RWPE2 (cell line): ENCODE data around the gene EOLA2.
"Not testable (repeated sequence)": the region's sequence is repeated elsewhere in the genome, so short reads cannot be mapped to it uniquely, and the experiment has no call there.

Experiments used
- ATAC-seq: fragments of 200-7000 bp; cut with Tn5 transposase; 3 replicates; pipeline ENCODE4 v1.9.1; 2021; ENCODE audit warnings: low read depth
- DNase-seq: peaks from one replicate; pipeline ENCODE4 v3.0.0-alpha.2; 2020; ENCODE audit warnings: low spot score
- H3K27ac ChIP-seq: fragments of 450-650 bp; 2 replicates; pipeline ENCODE4 v1.5.1; 2017; ENCODE audit warnings: mild to moderate bottlenecking; ENCODE audit not compliant: poor library complexity, severe bottlenecking
- H3K27me3 ChIP-seq: fragments of 250-450 bp; sonication (Bioruptor Pico); 2 replicates; pipeline ENCODE4 v1.5.1; 2021; ENCODE audit warnings: mild to moderate bottlenecking, moderate library complexity; ENCODE audit not compliant: insufficient read depth, poor library complexity, severe bottlenecking
- H3K36me3 ChIP-seq: fragments of 250-450 bp; sonication (Bioruptor Pico); 2 replicates; pipeline ENCODE4 v1.5.1; 2020; ENCODE audit warnings: low read depth, mild to moderate bottlenecking, moderate library complexity
- H3K4me1 ChIP-seq: fragments of 250-450 bp; sonication (Bioruptor Pico); 2 replicates; pipeline ENCODE4 v1.5.1; 2021; ENCODE audit warnings: mild to moderate bottlenecking, moderate library complexity; ENCODE audit not compliant: insufficient read depth, poor library complexity, severe bottlenecking
- H3K4me3 ChIP-seq: fragments of 250-450 bp; sonication (Bioruptor Pico); 2 replicates; pipeline ENCODE4 v1.5.1; 2021; ENCODE audit warnings: mild to moderate bottlenecking, moderate library complexity; ENCODE audit not compliant: severe bottlenecking
- H3K9me3 ChIP-seq: fragments of 250-450 bp; sonication (Bioruptor Pico); 2 replicates; pipeline ENCODE4 v1.5.1; 2021; ENCODE audit warnings: mild to moderate bottlenecking, moderate library complexity; ENCODE audit not compliant: severe bottlenecking
- CTCF ChIP-seq: fragments of 450-650 bp; IDR thresholded peaks from one replicate; pipeline ENCODE4 v1.5.1; 2017; ENCODE audit warnings: mild to moderate bottlenecking, moderate library complexity; ENCODE audit not compliant: poor library complexity, severe bottlenecking

The EOLA2 gene

GRCh38 chrX:149903889-149904748 is 34.2 kb downstream of the EOLA2 start:
- H3K27ac ChIP-seq = no peak overlapping the region
- no peaks in the 10 kb centered on the region for H3K27me3 ChIP-seq
- no peaks in the 10 kb centered on the region for H3K4me1 ChIP-seq
- no peak for TF ChIP-seq CTCF
- no peak overlapping the region for H3K4me3 ChIP-seq
- no peaks in the 10 kb centered on the region for H3K9me3 ChIP-seq
- DNase-seq = no peak
- ATAC-seq = 0 out of 3 replicates have a peak, but pooled peaks have one; percentile 23
- no peaks in the 10 kb centered on the region for H3K36me3 ChIP-seq

GRCh38 chrX:149898554-149898953 is 39.7 kb downstream of the EOLA2 start:
- no peak for ATAC-seq
- Histone ChIP-seq H3K4me3 (no peak overlapping the region), H3K27me3 (no peaks in the 10 kb centered on the region), H3K9me3 (no peaks in the 10 kb centered on the region), H3K36me3 (no peaks in the 10 kb centered on the region), H3K27ac (no peak overlapping the region), H3K4me1 (no peaks in the 10 kb centered on the region)
- TF ChIP-seq CTCF = no peak
- DNase-seq = no peak

- not testable (repeated sequence) for ATAC-seq, H3K36me3 ChIP-seq, H3K27me3 ChIP-seq, H3K4me1 ChIP-seq, H3K27ac ChIP-seq, H3K9me3 ChIP-seq, H3K4me3 ChIP-seq, DNase-seq
These were observed 47.5 kb downstream of the EOLA2 start for GRCh38 chrX:149890828-149891227.
